HFF-Myc (cell line): ENCODE data around the gene ZNF473.

ENCODE experiments used
- DNase-seq: peaks from one replicate; pipeline ENCODE4 v3.0.0-alpha.2; 2011; ENCODE audit warnings: low read depth; ENCODE audit errors: extremely low read depth
- H3K4me3 ChIP-seq: replicated peaks from 2 replicates; pipeline ENCODE4 v1.5.1; 2011; ENCODE audit warnings: low read depth, mild to moderate bottlenecking, control low read depth, low read length
- TF ChIP-seq, protein P1 (sequence below): IDR thresholded peaks from 2 replicates; pipeline ENCODE4 v1.5.1; 2012; ENCODE audit warnings: mild to moderate bottlenecking, low read depth, low read length, control low read depth; ENCODE audit errors: missing control alignments

Gene ZNF473

DNA sequence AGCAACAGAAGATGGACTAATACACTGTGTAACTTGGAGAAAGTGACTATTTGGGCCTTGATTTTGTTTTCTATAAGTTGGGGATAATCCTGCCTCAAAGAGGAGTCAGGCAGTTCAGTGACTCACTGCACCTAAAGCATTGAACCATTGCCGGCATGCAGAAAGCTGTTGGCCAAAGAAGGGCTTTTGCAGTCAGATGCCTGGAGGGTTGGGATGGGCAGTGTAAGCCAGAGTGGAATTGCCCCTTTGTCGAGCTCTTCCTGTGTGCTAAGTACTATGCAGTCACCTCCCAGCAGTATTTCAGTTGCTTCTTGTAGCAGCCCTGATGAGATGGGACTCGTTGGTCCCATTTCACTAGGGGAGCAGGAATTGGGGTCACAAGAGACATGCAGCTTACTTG is 11.1 kb downstream of the ZNF473 start:
- no peak for DNase-seq
- no peak overlapping the region for H3K4me3 ChIP-seq
- TF ChIP-seq, protein P1, sequence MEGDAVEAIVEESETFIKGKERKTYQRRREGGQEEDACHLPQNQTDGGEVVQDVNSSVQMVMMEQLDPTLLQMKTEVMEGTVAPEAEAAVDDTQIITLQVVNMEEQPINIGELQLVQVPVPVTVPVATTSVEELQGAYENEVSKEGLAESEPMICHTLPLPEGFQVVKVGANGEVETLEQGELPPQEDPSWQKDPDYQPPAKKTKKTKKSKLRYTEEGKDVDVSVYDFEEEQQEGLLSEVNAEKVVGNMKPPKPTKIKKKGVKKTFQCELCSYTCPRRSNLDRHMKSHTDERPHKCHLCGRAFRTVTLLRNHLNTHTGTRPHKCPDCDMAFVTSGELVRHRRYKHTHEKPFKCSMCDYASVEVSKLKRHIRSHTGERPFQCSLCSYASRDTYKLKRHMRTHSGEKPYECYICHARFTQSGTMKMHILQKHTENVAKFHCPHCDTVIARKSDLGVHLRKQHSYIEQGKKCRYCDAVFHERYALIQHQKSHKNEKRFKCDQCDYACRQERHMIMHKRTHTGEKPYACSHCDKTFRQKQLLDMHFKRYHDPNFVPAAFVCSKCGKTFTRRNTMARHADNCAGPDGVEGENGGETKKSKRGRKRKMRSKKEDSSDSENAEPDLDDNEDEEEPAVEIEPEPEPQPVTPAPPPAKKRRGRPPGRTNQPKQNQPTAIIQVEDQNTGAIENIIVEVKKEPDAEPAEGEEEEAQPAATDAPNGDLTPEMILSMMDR, result no peak

DNA sequence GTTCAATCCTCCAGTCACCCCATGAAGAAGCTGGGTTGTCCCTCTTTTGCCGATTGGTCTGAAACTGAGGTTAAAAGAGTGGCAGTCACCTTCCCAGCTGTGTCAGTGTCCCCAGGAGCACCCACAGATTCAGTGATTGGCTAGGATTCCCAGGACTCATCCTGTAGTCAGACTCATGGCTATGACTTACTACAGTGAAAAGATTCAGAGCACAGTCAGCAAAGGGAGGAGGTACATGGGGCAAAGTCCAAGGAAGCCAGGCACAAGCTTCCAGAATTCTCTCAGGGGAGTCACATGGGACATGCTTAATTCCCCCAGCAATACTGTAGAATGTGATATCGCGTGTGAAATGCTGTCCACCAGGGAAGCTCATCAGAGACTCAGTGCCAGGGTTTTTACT is 14.2 kb downstream of the ZNF473 start:
- no peak for DNase-seq
- no peak overlapping the region for H3K4me3 ChIP-seq

DNA sequence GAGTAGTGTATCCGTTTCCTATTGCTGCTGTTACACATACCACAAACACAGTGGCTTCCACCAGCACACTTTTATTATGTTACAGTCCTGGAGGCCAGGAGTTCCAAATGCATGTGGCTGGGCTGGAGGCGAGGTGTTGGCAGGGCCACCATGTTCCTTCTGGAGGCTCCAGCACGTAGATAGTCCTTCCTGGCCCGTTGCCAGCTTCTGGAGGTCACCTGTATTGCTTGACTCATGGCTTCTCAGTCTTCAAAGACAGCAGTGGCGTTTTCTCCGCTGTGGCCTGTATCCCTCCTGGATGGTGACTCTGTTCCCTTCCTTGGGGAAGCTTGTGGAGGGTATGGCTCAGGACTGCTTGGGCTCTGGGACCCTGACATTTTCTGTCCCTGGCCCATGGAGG is 15.2 kb downstream of the ZNF473 start:
- TF ChIP-seq, protein P1, result no peak
- H3K4me3 ChIP-seq, result no peak overlapping the region
- no peak for DNase-seq

More for the DNA sequence above, 14.2 kb downstream of the ZNF473 start:
- TF ChIP-seq, protein P1, result no peak

GRCh38 chr19:50042363-50043024 is 16.7 kb downstream of the ZNF473 start:
- DNase-seq, result no peak
- TF ChIP-seq, protein P1, result no peak

DNA sequence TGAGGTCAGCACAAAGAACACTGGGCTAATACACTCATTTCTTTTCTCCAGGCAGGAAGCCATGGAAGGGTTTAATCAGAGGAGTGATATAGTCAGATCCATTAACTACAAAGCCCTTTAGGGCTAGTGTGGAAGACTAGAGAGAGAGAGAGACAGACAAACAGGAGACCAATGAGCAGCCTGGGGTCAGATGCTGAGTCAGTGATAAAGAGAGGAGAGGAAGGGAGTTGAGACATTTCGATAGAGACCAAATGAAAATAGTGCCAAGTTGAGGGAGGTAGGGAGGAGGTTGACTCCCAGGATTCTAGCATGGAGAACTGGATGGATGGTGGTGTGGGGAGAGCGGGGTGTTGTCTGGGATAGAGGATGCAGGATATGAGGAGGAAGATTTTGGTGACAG is 18.2 kb downstream of the ZNF473 start:
- TF ChIP-seq, protein P1, result no peak
- H3K4me3 ChIP-seq, result no peak overlapping the region
- no peak for DNase-seq

More at GRCh38 chr19:50042363-50043024, 16.7 kb downstream of the ZNF473 start:
- H3K4me3 ChIP-seq, result no peak overlapping the region

GRCh38 chr19:50044922-50045321 is 19.1 kb downstream of the ZNF473 start:
- TF ChIP-seq, protein P1, result no peak
- no peak for DNase-seq
- no peak overlapping the region for H3K4me3 ChIP-seq
